ENCODE data around the gene ZER1.
"Not testable (repeated sequence)": the region's sequence is repeated elsewhere in the genome, so short reads cannot be mapped to it uniquely, and the experiment has no call there.

Gene ZER1

GRCh38 chr9:128713941-128714573, 57.7 kb downstream of the ZER1 start:
- no peak for DNase-seq

- DNase-seq: no peak
Observed at GRCh38 chr9:128713411-128713780, 58.3 kb downstream of the ZER1 start.

- DNase-seq: no peak
Observed at GRCh38 chr9:128712451-128713410, 59.0 kb downstream of the ZER1 start.

- DNase-seq: no peak
Observed at GRCh38 chr9:128707446-128707845, 64.3 kb downstream of the ZER1 start.

- DNase-seq: no peak
Observed at GRCh38 chr9:128706671-128707381, 64.9 kb downstream of the ZER1 start.

- DNase-seq: no peak
Observed at GRCh38 chr9:128706045-128706444, 65.7 kb downstream of the ZER1 start.

- DNase-seq: no peak
Observed at GRCh38 chr9:128705051-128705965, 66.4 kb downstream of the ZER1 start.

GRCh38 chr9:128704356-128704670, 67.4 kb downstream of the ZER1 start:
- no peak for DNase-seq

- no peak for DNase-seq
Observed at GRCh38 chr9:128703616-128704355, 67.9 kb downstream of the ZER1 start.

- peak in 1 of 2 donors; percentile 10 for DNase-seq
Observed at GRCh38 chr9:128702949-128703615, 68.6 kb downstream of the ZER1 start.

- peak; percentile 80 to 84 for DNase-seq
Observed at GRCh38 chr9:128702445-128702948, 69.2 kb downstream of the ZER1 start, which contains the start of gene PKN3. TSS of gene PKN3 (plus strand) at chr9:128702503. CDS start at chr9:128702916, 413 bp downstream.

- no peak for DNase-seq
Observed at GRCh38 chr9:128701227-128701854, 70.4 kb downstream of the ZER1 start.

- DNase-seq: not testable (repeated sequence)
Observed at GRCh38 chr9:128699096-128699795, 72.5 kb downstream of the ZER1 start.

- DNase-seq: no peak
Observed at GRCh38 chr9:128696923-128697707, 74.6 kb downstream of the ZER1 start.

- DNase-seq: no peak
Observed at GRCh38 chr9:128694344-128694743, 77.4 kb downstream of the ZER1 start.

GRCh38 chr9:128693738-128694137, 78.0 kb downstream of the ZER1 start:
- not testable (repeated sequence) for DNase-seq

- no peak for DNase-seq
Observed at GRCh38 chr9:128690684-128691034, 81.1 kb downstream of the ZER1 start.

GRCh38 chr9:128689820-128690683, 81.7 kb downstream of the ZER1 start:
- peak; percentile 55 to 70 for DNase-seq
